Hematopoietic multipotent progenitor cell treated with erythropoietin and hydrocortisone succinate and interleukin-3 and kit ligand, for 4 days (in vitro differentiated cells): ENCODE measurements around the gene TBC1D17.

ENCODE experiments used
- DNase-seq: peaks from one replicate; pipeline ENCODE4 v3.0.0-alpha.2; 2015

The TBC1D17 gene

DNA sequence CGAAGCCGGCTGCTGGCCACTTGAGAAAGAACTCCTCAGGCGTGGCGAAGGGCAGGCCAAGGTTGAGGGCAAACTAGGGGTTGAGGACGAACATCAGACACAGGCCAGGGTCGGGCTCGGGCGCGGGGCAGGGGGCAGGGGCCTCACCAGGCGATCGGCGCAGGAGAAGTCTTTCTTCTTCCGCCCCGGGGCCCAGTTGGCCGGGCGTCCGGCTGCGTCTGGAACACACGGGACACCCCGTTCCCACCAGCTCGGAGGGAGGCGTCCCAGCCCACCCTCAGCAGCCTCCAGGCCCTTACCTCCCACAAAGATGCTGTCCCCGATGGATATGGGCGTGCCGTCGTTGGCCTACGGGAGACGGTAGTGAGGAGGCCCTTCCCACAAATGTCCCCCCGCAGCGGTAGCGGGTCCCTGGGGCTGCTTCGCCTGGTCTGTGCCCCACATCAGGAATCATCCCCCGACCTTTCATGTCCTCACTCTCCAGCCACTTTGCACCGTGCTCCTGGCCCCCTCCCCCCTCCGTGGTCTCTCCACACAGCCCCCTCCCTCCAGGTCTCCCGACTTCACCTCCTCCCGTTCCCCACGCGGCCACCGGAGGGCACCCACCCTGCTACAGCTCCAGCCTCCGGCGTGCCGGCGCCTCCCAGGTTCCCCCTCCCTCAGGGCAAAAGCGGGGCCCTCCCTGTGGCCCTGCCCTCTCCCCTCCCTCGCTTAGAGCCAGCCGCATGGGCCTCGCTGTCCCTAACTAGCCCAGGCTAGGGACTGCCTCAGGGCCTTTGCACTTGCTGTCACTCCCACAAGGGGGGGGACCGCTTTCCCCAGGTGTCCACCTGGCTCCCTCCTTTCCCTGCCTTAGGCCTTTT is 14.9 kb upstream of the TBC1D17 start:
- peak; percentile 60 for DNase-seq

DNA sequence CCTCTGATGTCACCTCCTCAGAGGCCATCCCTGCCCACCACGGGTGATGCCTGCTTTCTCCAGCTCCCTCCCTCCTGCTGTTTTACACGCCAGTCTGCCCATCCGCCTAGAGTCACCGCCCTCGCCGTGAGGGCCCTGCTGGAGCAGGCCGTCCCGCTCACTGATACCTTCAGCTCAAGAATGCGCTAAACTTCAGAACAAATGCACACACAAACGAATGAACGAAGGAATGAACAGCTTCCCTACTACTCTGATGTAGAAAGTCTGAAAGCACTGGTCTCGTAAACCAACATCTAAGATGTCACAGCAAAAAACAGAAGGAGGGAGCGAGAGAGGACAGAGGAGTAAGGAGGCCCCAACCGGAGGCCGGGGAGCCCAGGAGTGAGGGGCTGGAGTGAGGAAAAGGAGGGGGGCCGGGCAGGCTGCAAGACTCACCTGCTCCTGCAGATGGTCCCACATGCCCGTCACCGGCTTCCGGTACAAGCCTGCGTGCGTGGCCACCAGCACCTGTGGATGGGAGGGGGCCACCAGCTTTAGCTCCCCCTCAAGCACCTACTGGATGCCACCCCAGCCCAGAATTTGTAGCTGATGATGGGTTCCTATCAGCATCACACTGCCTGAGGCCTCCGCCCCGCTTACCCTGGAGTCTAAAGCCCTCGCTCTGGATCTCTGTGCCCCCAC is 14.1 kb upstream of the TBC1D17 start:
- no peak for DNase-seq

DNA sequence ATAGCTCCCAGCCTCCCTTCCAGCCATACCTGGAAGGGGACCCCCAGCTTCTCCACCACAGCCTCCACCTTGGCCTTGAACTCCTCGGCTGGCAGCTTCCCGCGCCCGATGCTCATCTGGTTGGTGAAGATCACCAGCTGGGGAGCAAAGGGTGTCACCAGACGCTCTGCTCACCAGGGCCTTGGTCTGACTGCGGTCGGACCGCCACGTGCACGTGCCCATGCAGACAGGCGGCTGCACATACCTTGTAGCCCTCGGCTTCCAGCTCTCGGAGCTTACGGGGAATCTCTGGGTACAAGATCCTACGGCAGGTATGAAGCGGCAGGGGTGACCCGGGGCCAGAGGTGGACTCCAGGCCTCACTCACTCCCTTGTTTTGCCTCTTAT is 13.6 kb upstream of the TBC1D17 start:
- DNase-seq = no peak

DNA sequence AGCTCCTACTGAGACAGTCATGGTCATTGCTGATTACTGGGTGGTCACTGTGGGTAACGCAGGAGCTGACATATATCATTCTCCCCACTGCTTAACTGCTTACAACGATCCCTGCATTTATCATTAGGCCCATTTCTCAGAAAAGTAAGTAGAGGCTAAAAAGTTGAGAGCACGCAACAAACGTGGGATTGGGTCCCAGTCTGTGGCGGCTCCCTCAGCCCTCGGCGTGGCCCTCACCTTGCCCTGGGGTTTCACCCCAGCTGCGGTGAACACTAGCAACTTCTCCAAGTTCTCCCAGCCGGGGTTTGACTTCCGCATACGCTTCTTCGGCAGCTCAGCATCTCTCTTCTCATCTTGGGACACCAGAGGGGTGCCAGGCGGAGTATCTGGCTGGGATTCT is 12.6 kb upstream of the TBC1D17 start:
- no peak for DNase-seq

DNA sequence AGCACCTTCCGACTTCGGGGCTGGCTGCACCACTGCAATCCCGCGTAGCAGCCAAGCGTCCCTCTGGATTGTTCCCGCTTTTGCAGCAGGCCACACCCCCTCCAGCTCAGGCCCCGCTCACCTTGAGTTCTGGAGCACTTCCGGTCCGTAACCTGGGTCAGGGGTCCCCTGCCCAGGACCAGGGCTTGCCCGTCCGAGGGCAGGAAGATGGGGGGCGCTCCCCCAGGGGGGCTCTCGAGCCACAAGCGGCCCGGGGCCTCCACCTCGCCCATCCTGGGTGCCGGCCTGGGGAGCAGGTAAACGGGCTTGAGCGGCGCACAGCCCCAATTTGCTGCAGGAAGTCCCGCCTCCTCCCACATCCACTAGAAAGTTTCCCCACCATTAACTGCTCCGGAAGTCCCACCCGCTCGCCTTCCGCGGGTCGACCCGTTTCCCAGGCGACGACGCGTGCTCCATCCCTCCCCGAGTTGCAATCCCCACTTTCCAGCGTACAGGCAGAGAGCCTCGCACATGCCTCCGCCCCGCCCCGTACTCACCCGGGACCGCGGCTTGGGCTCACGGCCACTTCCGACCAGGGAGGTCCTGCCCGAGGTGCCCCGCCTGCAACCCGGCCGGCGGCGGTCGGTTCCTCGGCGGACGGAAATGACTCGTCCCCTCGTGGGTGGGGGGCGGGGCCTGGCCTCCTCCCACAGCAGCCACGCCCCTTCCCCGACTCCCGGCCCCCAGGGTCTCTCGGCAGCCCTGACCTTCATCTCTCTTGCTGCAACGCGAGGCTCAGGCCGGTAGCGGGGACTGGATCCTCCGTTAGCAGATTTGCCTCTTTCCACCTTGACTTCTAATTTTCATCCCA is 10.3 kb upstream of the TBC1D17 start, which contains the start of gene PNKP:
TSS of gene PNKP (minus strand) at position 644 of the 850 bp plus-strand sequence. CDS start at position 272, 372 bp downstream.
- DNase-seq = peak; percentile 97

DNA sequence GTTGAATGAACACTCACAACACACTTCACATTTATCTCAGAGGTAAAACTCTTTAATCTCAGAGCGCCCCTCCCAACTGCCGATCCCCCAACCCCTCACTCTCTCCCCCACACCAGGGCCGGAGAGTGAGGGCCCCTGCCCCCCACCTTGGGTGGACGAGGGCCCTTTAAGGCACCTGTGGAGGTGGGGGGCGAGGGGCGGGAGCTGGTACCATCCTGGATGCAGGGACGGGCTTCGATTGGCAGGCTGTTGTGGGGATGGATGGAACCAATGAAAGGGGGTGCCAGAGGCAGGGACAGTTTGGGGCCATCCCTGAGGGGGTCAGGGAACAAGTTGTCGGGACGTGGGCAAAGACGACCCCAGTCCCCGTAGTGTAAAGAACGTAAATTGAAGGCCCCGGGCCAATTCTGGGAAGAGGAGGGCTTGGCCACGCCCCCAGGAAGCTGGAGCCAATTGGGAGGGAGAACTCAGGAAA is 8.5 kb upstream of the TBC1D17 start:
- DNase-seq = no peak

DNA sequence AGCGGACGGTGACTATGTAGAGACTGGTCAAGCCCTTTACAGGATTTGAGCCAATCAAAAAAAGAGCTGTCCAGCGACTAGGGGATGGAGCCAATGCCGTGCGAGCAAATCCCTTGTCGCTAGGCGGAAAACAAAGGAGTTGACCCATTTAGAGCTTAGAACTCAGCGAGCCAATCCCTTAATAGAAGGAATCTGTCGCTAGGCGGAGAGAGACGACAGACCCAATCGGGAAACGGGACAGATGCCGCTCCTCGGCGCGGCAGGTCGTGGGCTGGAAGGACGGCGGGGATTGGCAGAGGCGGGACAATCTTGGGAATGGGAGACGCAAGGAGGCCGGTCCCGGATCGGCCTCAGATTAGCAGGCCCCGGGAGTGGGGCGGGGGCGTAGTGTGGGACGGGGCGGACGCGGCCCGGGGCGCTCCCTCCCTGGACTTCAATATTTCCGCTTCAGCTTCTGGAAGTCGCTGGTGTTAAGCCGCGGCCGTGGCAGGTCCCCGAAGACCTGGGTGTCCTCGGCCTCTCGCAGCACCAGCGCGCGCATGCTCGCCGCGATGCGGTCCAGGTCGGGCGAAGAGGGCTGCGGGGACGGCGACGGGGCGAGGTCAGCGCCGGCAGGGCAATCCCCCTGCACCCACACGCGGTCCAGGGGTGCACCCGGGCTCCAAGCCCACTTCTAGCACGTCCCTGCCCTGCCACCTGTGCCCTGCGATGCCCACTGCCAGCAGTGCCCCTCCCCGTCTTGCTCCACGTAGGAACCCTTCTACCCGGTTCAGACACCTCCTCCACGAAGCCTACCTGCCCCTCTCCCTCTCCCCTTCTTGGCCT is 7.8 kb upstream of the TBC1D17 start:
- DNase-seq = peak; percentile 100

DNA sequence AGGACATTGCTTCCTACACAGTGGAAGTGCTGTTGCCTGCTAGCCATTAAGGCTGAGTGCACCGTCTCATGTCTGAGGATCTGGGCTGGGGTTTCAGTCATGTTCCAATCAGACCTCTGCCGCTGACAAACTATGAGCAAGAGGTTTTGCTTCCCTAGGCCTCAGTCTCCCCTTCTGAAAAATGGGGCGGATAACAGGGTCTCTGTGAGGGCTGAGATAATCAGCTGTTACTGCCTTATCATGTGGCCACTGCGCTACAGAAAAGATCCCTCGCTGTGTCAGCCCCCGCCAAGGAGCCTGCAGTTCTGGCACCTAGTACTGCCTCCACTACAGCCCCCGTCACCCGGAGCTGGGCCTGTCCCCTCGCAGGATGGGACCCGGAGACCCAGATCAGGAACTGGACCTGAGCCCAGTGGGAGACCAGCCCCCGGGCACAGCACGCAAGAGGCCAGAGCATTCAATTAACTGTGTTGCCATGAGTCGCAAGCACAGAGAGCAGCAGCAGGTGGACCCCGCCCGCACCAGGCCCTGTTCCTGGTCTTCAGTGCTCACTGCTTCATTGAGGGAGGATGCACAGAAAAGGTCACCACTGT is 7.1 kb upstream of the TBC1D17 start:
- DNase-seq = no peak

DNA sequence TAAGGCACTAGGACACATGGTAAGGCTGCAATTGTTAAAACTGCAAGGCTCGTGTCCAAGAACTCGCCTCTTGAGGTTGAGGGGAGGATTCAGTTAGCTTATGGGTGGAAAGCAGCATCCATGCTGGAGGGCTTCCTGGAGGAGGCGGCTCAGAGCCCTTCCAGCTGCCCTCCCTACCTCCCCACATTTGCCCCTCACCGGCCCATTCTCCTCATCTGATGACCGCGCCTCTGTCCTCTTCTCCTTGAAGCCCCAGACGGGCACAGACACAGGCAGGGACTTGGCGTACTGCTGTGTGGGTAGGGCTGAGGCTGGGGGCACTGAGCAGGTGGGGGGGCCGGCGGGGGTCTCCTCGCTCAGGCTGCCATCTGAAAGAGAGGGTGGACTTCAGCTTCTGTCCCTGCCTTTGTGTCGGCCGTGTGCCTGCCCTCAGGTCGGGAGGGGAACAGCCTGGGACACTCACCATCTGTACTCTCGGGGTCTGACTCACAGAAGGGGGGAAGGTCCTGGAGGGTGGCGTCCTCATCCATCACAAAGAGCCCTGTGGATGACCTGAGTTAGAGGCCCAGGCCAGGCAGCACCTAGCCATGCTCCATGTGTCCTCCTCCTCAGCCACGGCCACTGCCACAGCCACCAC is 6.0 kb upstream of the TBC1D17 start:
- no peak for DNase-seq

DNA sequence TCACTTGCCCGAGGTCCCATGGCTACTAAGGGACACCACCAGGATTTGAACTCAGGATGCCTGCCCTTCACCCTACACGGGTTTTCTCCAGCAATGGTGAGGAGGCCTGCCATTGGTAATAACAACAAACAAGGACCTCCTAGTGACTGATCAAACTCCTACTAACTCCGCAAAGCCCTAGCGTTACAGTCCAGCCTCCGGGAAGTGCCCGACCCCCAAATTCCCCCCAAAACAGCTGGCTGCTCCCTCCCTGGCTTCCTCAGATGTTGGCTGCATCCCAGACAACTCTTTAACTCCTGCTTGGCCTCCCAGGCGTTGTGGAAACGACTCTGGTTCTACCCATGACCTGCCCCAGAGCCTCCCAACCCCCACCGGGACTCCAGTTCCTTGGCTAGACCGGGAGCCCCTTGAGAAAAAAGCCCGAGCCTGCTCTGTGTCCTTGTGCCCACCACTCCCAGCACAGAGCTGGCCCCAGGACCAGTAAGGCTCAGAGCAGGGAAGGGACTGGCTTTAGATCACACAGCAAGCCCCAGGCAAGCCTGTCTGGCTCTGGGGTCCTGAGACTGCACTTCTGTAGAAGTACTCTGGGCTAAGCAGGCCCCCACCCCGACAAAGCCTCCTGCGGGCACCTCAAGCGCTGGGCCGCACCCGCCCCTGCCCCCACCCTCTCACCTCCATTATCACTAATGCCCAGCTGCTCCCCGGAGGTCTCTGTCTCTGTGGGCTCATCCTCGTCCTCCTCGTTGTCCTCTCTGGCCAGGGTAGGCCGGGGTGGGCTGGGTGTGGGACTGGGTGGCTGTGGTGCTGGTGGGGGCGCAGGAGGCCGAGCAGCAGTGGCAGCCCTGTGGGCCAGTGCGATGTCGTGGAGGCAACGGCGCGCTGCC is 5.0 kb upstream of the TBC1D17 start:
- DNase-seq = no peak

DNA sequence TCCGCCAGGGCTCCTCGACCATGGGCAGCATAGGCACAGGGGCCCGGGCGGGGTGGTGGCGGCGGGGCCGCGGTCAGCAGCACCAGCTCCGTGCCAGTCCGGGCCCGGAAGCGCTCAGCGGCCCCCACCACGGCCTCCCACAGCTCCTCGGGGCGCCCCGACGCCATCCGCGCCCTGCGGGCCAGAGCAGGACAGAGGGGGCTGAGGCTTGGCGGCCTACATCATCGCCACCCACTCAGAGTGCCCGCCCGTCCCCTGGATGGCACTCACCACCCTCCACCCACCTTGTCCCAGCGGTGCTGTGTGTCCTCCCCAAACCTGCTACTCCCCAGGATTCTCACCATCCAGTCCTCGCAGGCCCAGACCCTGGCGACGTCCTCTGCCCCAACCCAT is 4.4 kb upstream of the TBC1D17 start:
- no peak for DNase-seq

DNA sequence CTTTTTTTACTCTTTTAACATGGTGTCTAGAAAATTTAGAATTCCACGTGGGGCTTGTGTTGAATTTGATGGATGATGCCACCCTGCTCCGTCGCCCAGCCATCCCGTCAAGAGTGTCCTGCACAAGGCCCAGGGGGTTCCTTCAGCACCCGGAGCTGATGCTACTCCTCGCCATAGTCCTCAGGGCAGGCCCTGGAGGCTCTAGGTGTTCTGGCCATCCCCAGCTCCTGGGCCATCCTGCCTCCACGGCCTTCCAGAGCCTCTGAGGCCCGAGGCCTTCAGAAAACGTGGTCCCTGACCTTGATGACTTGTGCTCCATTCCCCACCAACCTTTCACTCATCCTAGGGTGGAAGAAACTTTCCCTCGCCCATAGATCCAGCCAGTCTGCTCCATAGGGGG is 3.7 kb upstream of the TBC1D17 start:
- DNase-seq = no peak

DNA sequence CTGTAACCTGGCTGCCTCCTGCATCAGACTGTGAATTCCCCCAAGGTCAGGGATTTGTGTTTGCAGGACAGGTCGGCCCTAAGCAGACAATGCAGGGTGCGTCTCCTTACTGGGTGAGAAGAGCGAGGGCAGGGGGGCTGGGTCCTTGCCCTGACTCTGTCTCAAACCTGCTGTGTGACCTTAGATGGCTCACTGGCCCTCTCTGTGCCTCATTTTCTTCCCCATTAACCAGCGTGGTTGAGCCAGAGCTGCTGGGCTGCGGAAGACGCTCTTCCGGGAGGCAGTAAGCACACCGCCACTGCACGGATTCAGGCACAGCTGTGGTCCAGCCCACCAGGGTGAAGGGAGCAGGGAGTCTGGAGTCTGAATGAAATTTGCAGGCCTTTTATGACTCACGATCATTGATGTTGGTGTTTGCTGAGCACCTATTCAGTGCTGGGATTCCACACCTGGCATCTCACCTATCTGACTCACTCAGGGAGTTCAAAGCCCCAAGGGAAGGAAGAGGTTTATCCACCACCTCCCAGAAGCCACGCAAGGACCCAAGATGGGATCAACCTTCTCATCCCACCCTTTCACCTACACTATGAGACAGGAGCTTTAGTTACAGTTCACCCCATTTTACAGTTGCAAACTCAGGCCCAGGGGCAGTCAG is 2.9 kb upstream of the TBC1D17 start:
- DNase-seq = peak; percentile 0

DNA sequence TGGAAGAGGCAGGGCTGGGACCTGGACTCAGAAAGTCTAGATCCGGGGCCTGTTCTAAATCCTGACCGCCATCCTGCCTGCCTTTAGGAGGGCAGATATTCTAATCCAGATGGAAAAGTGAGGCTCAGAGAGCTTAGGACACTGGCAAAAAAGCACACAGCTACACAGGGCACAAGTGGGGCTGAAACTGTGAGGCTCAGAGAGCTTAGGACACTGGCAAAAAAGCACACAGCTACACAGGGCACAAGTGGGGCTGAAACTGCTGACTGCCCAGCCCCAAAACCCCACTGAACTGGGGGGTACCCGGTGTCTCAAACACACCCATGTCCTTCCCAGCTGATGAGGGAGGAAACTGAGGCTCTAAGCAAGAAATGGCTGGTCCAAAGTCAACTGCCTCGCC is 2.3 kb upstream of the TBC1D17 start:
- no peak for DNase-seq

DNA sequence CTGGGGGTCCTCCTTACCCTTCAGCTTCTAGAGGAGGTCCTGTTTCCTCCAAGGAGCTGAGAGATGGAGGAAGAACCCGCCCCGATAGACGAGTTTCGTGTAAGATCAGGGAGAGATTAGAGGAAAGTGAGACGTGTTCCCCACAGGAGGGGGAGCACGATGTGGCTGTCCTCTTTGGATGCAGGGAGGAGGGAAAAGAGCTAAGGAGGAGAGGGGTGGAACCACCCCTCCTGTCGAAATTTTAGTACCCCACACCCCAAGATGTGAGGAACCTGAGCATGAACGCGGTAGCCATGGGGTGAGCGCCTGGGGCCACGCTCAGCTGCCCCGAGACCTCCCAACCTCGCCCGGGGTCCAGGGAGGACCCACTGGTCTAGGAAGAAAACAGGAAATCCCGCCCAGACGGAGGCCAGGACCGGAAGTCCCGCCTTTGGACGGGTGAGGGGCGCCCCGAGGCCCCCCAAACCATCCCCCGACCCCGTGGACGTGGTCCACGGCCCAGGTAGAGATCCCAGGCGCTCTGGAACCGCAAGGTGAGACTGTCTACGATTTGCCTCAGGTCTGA is 1.6 kb upstream of the TBC1D17 start:
- DNase-seq = peak; percentile 81

DNA sequence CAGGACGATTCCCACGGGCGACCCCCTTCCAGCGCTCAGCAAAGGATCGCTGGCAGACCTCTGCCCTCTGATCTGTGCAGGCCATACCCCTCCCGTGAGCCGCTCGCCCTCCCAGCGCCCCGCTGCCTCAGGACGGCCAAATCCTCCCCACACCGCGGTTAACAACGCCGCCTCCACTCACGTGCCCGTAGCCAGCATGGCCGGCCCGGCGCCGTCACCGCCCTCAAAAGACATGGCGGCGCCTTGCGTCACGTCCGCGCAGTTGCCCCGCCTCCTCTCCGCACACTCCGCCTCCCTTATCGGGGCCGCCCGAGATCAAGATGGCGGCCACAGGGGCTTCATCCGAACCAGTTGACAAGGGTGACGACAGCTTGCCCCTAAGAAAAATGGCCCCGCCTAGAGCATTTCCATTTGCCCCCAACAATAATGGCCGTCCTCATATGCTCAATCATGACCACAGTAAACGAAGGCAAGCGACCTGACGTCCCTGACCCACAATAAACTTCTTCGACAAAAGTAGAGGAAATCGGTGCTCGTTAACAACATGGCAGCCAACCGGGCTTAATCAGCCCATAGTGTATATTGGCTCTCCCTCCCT is 981 bp upstream of the TBC1D17 start:
- DNase-seq = peak; percentile 99

DNA sequence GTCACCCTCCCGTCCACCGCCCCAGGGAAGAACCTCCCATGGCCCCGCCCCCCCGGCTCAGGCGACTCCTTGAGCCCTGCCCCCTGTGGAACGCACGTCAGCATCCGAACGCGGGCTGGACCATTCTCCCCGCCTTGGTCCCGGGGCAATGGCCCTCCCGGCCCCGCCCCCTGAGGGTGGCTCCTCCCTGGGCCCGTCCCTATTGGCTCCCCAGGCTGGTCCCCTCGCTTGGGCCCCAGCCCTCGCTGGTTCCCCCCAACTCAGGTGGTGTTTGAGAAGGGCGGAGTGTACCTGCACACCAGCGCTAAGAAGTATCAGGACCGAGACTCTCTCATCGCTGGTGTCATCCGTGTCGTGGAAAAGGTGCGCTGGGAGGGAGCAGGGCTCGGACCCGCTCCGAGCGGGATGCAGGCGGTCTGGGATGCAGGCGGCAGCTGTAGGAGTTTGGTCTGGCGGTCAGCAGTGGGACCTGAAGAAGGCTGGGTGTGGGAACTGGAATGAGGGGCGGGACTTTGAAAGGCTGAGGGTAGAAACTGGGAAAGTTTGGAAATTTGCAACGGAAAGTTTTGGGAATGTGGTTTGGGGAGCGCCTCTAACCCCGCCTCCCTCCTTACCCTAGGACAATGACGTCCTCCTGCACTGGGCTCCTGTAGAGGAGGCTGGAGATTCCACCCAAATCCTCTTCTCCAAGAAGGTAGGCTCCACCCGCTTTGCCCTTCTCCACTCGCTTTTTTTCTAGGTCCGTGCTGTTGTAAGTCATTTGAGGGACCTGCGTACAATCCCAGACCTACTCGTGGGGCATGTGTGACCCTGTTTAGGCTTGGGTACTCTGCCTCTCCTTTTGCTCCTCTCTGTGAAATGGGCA is 609 bp downstream of the TBC1D17 start:
- peak; percentile 99 for DNase-seq

DNA sequence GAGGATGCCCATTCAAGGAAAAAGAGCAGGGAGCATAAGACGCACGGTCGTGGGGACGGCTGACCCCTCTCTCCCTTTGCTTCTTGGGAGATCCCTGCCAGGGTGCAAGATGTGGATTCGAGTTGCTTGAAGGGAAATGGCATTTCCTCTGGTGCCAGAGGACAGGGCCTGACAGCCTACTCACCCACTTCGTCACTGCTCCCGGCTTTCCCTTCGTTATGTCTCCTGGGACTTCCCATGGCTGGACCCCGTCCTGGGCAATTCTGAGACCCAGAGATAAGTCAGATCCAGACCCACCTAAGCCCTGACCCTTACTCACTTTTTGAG is 1.2 kb downstream of the TBC1D17 start:
- DNase-seq = no peak
